CD4-positive, alpha-beta T cell treated with Interferon alpha-2 for 1 hour (primary cell): ENCODE measurements around the gene LIPC.

Experiments used
- DNase-seq, 2 donors: peaks; one replicate each; pipeline ENCODE4 v3.0.0-alpha.2; 2020 to 2022

The LIPC gene

DNA sequence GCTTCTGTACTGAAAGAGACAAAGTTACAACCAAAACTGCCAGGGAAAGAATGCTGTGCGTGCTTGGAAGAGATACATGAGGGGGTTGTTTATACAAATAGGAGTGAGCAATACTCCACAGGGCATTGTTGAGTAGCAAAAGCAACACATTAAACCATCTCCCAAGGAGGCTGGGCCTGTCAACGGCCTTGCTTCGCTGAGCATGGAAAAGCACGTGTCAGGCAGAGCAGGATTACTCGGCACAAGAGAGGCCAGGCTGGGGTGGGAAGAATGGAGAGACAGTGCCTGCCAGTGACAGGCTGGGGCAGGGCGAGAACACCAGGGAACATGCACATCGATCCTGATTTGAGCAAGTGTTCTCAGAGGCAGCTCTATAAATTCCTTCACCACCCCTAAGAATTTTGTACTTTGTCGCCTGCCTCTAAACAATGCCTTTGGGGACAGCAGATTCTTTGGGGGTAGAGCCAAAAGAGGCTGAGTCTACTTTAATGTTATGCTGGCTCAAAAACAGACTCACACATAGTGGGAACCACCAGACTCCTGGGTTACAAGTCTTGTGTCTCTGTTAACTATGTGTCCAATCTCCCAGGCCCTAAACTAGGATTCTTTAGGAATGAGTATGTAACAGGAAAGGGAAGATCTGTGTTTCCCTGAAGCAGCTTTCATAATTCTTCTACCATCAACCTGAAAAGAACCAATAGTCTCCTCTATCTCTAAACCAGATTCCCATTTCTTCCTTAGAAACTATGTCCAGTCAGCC is 67.2 kb downstream of the LIPC start:
- DNase-seq = no peak

GRCh38 chr15:58501006-58501405 is 69.2 kb downstream of the LIPC start:
- DNase-seq = no peak

DNA sequence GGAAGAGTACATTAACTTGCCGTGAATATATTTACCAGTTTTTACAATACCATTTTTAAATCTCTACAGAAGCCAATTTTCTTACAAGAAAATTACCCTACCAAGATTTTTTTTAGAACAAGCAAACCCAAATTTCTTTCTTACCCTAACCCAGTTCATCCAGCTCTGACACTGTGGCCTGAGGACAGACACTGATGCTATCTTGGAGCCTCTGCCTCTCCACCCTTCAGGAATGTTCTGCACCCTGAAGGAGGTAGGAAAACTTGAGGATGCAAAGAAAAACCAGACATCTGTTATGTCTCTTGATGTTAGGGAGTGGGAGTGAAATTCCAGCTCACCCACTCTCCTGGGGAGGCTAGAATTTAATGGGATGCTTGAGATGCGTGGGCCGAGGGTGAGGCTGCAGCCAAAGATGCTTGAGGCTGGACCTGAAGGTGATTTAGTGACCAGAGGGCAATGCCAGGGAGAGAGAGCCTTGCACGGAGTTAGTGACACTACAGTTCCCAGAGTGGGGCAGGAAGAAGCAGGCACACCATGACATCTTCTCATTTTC is 69.9 kb downstream of the LIPC start:
- DNase-seq = no peak

- no peak for DNase-seq
Observed at GRCh38 chr15:58503139-58504027, 71.6 kb downstream of the LIPC start.

GRCh38 chr15:58504674-58505234 is 73.0 kb downstream of the LIPC start:
- no peak for DNase-seq

- no peak for DNase-seq
Observed at GRCh38 chr15:58505581-58505980, 73.8 kb downstream of the LIPC start.

DNA sequence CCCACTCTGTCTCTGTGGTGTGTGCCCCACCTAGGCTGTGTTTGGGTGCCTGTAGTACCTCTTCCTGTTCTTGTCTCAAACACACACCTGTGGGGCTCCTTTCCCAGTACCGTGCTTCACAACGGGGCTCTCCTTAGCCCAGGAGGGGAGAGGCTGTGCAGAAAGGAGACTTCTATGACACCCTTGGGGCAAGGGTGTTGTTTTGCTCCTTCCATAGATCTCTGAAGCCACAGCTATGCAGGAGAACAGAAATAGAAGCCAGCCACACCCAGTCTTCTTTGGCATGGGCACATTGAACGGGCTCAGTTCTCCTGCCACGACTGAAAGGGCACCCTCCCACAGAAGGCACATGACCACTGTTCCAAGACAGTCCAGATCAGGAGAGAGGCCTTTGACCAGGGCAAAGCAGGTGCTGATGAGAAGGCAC is 74.3 kb downstream of the LIPC start:
- DNase-seq = no peak

- DNase-seq = peak in 1 of 2 donors; percentile 25
Observed at GRCh38 chr15:58506783-58507668, 75.2 kb downstream of the LIPC start.

- no peak for DNase-seq
Observed at GRCh38 chr15:58509556-58509955, 77.8 kb downstream of the LIPC start.

GRCh38 chr15:58510715-58511598 is 79.2 kb downstream of the LIPC start:
- DNase-seq = no peak

- no peak for DNase-seq
Observed at GRCh38 chr15:58511599-58511987, 79.8 kb downstream of the LIPC start.

DNA sequence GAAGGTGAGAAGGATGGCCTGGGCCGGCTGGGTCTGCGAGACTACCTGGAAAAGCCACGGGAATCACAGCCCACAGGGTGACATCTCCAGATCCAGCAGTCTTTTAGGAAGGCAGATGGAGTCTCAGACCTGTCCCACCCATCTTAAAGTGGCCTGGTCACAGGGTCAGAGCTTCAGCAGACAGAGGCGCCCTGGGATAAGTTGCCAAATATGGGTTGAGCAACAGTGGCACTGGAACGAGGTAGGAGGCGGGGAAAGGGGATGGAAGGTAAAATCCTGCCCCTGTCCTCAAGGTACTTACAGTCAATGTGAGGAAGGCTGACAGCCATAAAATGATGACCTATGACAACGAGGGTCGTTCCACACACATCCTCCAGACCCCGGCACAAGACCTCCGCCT is 80.7 kb downstream of the LIPC start:
- no peak for DNase-seq

- no peak for DNase-seq
Observed at GRCh38 chr15:58513008-58513407, 81.2 kb downstream of the LIPC start.

- no peak for DNase-seq
Observed at GRCh38 chr15:58513726-58514336, 82.0 kb downstream of the LIPC start.

DNA sequence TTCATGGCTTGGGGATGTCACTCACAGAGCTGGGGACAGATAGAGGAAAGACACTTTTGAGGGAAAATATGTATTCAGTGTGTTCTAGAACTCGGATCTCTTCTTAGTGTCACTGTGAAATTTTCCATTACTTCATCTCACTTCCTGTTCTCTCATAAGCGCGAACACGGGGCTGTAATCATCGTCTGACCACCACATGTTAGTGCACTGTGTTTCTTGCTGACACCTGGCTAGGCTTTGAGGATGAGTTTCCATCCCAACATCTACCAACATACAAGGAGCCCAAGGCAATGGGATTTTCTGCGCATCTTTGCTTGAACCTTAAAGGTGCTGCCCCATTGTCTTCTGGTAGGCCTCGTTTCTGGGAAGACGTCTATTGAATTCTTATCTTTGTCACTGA is 84.0 kb downstream of the LIPC start:
- DNase-seq = peak in 1 of 2 donors; percentile 16

GRCh38 chr15:58517252-58517681 is 85.5 kb downstream of the LIPC start:
- DNase-seq = peak in 1 of 2 donors; percentile 17

- peak; percentile 23 to 29 for DNase-seq
Observed at GRCh38 chr15:58517682-58518525, 86.1 kb downstream of the LIPC start.

GRCh38 chr15:58518626-58519025 is 86.8 kb downstream of the LIPC start:
- peak; percentile 16 for DNase-seq

GRCh38 chr15:58519516-58519915 is 87.7 kb downstream of the LIPC start:
- DNase-seq = no peak

GRCh38 chr15:58520464-58520863 is 88.7 kb downstream of the LIPC start:
- no peak for DNase-seq
